Activated naive CD8-positive, alpha-beta T cell treated with anti-CD3 and anti-CD28 coated beads for 36 hours (primary cell): ENCODE results near the gene NUFIP2. TPM values are rescaled to one million over a fixed set of nuclear protein-coding genes. Genes with fewer than 3 reads are reported as not detected.

Experiments
- DNase-seq: peaks from one replicate; pipeline ENCODE4 v3.0.0; 2021
- H3K27ac Mint-ChIP-seq: one replicate; pipeline ENCODE4 v1.8.0; 2022; ENCODE audit warnings: mild to moderate bottlenecking, moderate library complexity, mixed read lengths
- H3K27me3 Mint-ChIP-seq: one replicate; pipeline ENCODE4 v1.8.0; 2022; ENCODE audit warnings: mild to moderate bottlenecking, mixed read lengths
- H3K36me3 Mint-ChIP-seq: one replicate; pipeline ENCODE4 v1.8.0; 2021; ENCODE audit warnings: mild to moderate bottlenecking, mixed read lengths
- H3K4me1 Mint-ChIP-seq: one replicate; pipeline ENCODE4 v1.8.0; 2021; ENCODE audit warnings: mixed read lengths
- H3K4me3 Mint-ChIP-seq: one replicate; pipeline ENCODE4 v1.8.0; 2022; ENCODE audit warnings: mild to moderate bottlenecking, moderate library complexity, mixed read lengths
- H3K9me3 Mint-ChIP-seq: one replicate; pipeline ENCODE4 v1.8.0; 2022; ENCODE audit warnings: mixed read lengths
- total RNA-seq, 2 experiments: library from RNA; stranded (reverse); gene quantifications; one replicate each; pipeline ENCODE4 v1.2.3, GENCODE V29; 2021

NUFIP2 gene
- total RNA-seq, 2 experiments from 2014 or later: 65.6 to 67.2 TPM

DNA sequence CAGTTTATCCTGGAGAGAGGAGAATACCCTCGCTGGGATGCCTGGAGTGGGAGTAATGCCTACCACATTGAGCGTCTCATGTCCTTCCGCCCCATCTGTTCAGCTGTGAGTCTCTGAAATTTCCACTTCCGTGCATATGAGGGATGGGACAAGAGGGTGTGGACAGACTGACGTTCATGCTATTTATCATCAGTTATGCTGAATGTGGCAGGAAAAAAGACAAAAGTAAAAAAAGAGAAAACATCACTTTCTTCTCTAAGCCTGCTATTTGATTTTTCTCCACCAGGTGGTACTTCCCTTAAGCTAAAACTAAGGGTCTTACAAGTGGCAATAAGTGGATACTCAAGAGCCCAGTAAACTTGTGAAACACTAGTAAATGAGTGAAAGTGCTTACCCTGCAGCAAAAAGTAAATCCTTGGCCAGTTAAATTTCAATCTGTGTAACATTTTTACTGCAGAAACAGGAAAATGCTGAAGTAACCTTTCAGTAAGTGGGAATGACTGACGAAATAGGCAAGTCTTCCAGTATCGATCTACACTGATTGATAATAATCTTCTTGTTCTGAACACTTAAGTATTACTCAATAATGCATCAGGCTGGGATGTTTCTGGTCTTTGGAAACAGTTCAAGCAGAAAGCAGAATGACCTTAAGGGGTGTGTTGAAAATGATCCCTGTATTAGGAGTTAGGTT lies 41.7 kb downstream of the NUFIP2 start:
- DNase-seq: no peak
- H3K36me3 Mint-ChIP-seq: peaks cover 8% of the 10 kb centered on the region
- peaks cover 14% of the 10 kb centered on the region for H3K4me1 Mint-ChIP-seq
- no peaks in the 10 kb centered on the region for H3K9me3 Mint-ChIP-seq
- no peak overlapping the region for H3K4me3 Mint-ChIP-seq
- no peak overlapping the region for H3K27ac Mint-ChIP-seq
- no peaks in the 10 kb centered on the region for H3K27me3 Mint-ChIP-seq

DNA sequence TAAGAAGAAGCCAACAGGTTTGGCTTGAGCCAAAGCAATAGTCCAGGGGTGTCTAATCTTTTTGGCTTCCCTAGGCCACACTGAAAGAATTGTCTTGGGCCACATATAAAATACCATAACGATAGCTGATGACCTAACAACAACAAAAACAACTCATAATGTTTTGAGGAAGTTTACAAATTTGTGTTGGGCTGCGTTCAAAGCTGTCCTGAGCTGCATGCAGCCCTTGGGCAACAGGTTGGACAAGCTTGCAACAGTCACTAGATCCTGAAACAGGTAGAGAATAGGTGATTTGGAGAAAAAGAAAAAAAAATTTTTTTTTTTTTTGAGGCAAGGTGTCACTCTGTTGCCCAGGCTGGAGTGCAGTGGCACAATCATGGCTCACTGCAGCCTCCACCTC lies 42.8 kb downstream of the NUFIP2 start:
- peaks cover 4% of the 10 kb centered on the region for H3K36me3 Mint-ChIP-seq
- no peak for DNase-seq
- H3K27ac Mint-ChIP-seq: no peak overlapping the region
- no peaks in the 10 kb centered on the region for H3K9me3 Mint-ChIP-seq
- H3K4me3 Mint-ChIP-seq: no peak overlapping the region
- no peaks in the 10 kb centered on the region for H3K27me3 Mint-ChIP-seq
- H3K4me1 Mint-ChIP-seq: peaks cover 8% of the 10 kb centered on the region

DNA sequence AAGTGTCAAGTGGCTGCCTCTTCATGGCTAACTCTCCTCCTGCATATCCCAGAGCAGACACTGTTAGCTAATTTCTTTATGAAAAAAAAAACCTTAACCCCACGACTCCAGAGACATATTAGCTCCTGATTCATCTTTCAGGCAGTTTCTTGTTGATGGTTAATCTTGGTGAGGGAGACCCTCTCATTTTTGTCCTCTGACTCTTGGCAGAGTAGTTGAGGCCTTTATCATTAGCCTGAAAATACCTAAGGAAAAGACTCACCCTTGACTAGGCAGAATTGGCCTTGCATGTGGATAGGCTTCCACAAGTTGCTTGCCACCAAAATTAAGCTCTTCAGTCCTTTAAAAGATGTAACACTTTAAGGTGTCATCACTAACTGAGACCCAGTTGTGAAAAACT lies 43.3 kb downstream of the NUFIP2 start:
- Mint-ChIP-seq H3K27me3 (no peaks in the 10 kb centered on the region), H3K27ac (no peak overlapping the region), H3K36me3 (no peaks in the 10 kb centered on the region), H3K4me1 (peaks cover 8% of the 10 kb centered on the region), H3K4me3 (no peak overlapping the region), H3K9me3 (no peaks in the 10 kb centered on the region)
- no peak for DNase-seq

DNA sequence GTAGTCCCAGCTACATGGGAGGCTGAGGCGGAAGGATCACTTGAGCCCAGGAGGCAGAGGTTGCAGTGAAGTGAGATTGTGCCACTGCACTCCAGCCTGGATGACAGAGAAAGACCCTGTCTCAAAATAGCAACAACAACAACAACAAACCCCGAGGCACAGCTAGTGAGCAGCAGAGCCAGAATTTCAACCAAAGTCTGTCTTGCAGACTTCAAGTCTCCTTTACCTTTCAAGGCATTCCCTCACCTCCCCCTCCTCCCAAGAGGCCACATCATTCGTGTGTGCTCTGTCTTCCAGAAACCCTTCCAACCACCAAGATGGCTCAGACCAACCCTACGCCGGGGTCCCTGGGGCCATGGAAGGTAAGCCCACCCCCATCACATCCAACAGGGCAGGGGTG lies 45.1 kb downstream of the NUFIP2 start:
- Mint-ChIP-seq H3K27me3 (no peaks in the 10 kb centered on the region), H3K4me3 (no peak overlapping the region), H3K27ac (no peak overlapping the region), H3K4me1 (peaks cover 8% of the 10 kb centered on the region), H3K9me3 (no peaks in the 10 kb centered on the region), H3K36me3 (no peaks in the 10 kb centered on the region)
- DNase-seq: no peak

DNA sequence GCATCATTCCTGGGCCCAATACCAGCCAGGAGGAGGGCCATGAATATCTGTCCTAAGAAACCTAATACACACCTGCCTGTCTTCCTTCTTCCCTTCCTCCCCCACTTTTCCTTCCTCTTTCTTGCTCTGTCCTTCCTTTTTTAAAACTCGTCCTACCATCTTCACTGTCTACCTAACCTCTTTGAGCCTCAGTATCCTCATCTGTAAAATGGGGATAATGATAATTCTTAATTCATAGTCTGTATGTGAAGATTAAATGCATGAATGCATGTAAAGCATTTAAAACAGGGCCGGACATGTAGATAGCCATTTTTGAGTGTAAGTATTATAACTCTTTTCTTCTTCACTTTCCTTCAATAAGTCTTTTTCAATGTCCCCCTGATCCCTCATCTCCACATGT lies 46.7 kb downstream of the NUFIP2 start:
- no peak overlapping the region for H3K27ac Mint-ChIP-seq
- no peak overlapping the region for H3K4me3 Mint-ChIP-seq
- no peak for DNase-seq
- no peaks in the 10 kb centered on the region for H3K9me3 Mint-ChIP-seq
- no peaks in the 10 kb centered on the region for H3K36me3 Mint-ChIP-seq
- H3K27me3 Mint-ChIP-seq: no peaks in the 10 kb centered on the region
- peaks cover 5% of the 10 kb centered on the region for H3K4me1 Mint-ChIP-seq

DNA sequence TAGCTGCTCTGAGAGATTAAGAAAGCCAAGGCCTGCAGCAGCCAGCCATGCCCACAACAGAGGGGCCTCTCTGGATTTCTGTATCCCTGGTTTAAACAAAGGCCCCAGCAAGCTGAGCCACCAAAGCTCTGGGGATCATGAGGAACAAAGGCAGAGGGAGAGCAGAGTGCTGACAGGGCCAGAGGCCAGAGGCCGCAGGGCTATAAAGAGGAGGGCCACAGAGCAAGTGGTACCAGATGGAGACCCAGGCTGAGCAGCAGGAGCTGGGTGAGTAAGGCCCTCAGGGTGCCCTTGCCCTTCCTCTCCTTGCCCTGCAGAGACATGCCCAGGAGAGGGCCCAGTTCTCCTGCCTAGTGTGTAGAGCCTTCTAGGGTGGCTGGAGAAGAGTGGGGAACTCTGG lies 47.3 kb downstream of the NUFIP2 start, which contains the start of gene CRYBA1:
Gene CRYBA1 (plus strand): TSS at position 232 of the 400 bp plus-strand sequence. CDS start 5 bp downstream, at position 237.
- no peaks in the 10 kb centered on the region for H3K36me3 Mint-ChIP-seq
- H3K27me3 Mint-ChIP-seq: no peaks in the 10 kb centered on the region
- no peak within 1 kb of the TSS for H3K4me3 Mint-ChIP-seq
- DNase-seq: no peak
- no peaks in the 10 kb centered on the region for H3K9me3 Mint-ChIP-seq
- H3K27ac Mint-ChIP-seq: no peak within 1 kb of the TSS
- no peaks in the 10 kb centered on the region for H3K4me1 Mint-ChIP-seq

DNA sequence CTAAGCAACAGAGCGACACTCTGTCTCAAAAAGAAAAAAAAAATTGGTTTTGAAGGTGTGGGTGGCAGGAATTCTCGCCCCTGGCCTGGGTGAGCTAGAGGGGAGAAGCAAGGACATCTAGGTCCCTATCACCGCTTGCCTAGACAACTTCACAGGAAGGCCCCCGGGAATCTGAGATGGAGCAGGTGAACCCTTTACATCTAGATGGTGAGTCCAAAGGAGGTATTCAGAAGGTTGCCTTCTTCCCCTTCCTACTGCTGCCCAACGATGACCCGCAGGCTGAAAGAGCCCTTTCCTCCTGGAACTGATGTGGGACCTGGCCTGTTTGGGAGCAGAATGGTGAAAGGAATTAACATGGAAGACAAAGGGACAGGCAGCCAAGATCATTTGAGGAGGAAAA lies 48.5 kb downstream of the NUFIP2 start:
- no peaks in the 10 kb centered on the region for H3K9me3 Mint-ChIP-seq
- H3K27me3 Mint-ChIP-seq: no peaks in the 10 kb centered on the region
- H3K36me3 Mint-ChIP-seq: no peaks in the 10 kb centered on the region
- no peak for DNase-seq
- no peak overlapping the region for H3K4me3 Mint-ChIP-seq
- peaks cover 3% of the 10 kb centered on the region for H3K4me1 Mint-ChIP-seq
- no peak overlapping the region for H3K27ac Mint-ChIP-seq

DNA sequence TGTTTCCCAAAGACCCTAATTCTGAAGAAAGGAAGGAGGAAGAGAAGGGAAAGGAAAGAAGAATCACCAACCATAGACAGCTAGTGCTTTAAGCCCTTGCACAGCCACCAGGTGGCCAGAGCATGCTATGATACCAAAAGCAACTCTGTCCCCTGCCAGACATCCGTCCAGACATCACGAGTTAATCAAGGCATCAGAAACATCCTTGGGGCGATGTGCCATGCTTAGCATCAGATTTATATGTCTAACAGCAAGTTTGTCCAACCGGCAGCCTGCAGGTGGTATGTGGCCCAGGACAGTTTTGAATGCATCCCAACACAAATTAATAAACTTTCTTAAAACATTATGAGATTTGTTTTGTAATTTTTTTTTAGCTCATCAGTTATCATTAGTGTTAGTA lies 50.2 kb downstream of the NUFIP2 start:
- no peaks in the 10 kb centered on the region for H3K36me3 Mint-ChIP-seq
- peaks cover 3% of the 10 kb centered on the region for H3K4me1 Mint-ChIP-seq
- DNase-seq: no peak
- no peaks in the 10 kb centered on the region for H3K27me3 Mint-ChIP-seq
- H3K9me3 Mint-ChIP-seq: no peaks in the 10 kb centered on the region
- no peak overlapping the region for H3K4me3 Mint-ChIP-seq
- H3K27ac Mint-ChIP-seq: no peak overlapping the region

DNA sequence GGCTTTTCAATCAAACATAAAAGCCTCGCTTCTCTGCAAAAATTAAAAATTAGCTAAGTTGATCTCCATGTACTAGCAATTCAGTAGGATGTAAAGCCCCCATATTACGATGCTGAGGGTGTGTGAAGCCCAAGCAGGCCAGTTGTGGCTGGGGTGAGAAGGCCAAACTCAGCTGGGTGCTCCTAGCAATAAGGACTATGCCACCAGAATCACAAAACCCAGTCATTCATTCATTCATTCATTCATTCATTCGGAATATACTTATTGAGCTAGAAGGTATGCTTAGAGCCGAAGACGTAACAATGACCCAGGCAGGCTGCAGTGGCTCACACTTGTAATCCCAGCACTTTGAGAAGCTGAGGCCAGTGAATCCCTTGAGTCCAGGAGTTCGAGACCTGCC lies 51.2 kb downstream of the NUFIP2 start:
- no peaks in the 10 kb centered on the region for H3K9me3 Mint-ChIP-seq
- no peak overlapping the region for H3K4me3 Mint-ChIP-seq
- H3K4me1 Mint-ChIP-seq: peaks cover 3% of the 10 kb centered on the region
- no peaks in the 10 kb centered on the region for H3K36me3 Mint-ChIP-seq
- no peak for DNase-seq
- no peak overlapping the region for H3K27ac Mint-ChIP-seq
- no peaks in the 10 kb centered on the region for H3K27me3 Mint-ChIP-seq

DNA sequence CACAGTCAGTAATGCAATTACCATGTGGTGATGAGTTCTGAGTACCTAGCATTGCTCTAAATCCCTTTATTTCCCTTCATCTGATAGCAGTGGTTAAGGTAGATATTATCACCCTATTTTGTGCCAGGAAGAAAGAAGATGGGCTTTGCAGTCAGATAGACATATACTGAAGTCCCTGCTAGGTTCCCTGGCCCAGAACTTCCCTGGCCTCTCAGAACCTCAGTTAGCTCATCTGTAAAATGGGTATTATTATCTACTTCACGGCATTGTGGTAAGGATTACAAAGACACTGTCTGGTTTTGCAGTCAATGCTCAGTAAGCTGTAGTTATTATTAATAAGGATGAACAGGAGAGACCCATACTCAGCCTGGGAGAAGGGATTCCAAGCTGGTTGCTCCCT lies 51.9 kb downstream of the NUFIP2 start:
- Mint-ChIP-seq H3K9me3 (no peaks in the 10 kb centered on the region), H3K27ac (no peak overlapping the region), H3K36me3 (no peaks in the 10 kb centered on the region), H3K4me3 (no peak overlapping the region), H3K27me3 (no peaks in the 10 kb centered on the region), H3K4me1 (peaks cover 3% of the 10 kb centered on the region)
- no peak for DNase-seq

DNA sequence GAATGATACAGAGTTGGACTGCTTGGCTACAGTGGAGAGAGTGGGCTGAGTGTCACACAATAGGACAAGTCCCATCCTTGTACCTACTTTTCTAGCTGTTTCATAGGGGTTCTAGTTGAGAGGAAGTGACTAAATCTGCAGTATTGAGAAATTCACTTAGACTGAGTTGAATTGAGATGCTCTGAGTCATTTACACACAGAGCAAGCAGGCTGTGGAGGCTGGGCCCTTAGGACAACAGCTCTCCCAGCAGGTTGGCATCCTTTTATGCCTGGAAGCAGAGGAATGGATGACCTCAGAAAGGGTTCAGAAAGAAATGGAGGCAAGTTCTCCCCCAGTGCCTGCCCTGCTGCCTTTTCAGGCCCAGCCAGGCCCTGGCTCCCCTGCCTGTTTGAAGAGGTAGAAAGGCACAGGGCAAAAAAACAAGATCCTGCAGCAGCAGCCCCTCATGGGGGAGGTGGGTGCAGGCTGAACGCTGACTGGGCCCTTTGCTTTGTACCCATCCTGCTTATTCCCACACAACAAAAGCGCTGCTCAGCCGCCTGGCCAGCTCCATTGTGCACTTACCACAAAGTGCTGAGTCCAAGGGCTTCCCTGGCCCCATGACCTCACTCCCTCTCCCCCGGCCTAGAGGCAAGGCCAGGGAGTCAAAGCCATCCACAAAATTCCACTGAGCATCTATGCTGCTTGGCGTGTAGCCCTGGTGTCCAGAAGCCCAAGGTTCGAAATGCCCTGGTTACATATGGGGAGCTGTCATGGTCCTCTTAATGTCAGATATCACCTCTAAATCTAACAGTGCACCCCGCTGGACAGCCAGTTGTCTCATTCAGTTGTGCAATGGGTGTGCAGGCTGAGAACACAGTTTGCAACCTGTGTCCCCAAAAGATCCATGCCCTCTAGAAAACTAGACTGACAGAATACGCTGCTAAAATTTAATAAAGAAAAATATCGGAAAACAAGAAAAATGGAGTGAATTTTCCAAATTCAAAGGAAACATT lies 52.7 kb downstream of the NUFIP2 start:
- no peak overlapping the region for H3K27ac Mint-ChIP-seq
- no peak overlapping the region for H3K4me3 Mint-ChIP-seq
- no peak for DNase-seq
- no peaks in the 10 kb centered on the region for H3K9me3 Mint-ChIP-seq
- no peaks in the 10 kb centered on the region for H3K36me3 Mint-ChIP-seq
- peaks cover 3% of the 10 kb centered on the region for H3K4me1 Mint-ChIP-seq
- no peaks in the 10 kb centered on the region for H3K27me3 Mint-ChIP-seq

DNA sequence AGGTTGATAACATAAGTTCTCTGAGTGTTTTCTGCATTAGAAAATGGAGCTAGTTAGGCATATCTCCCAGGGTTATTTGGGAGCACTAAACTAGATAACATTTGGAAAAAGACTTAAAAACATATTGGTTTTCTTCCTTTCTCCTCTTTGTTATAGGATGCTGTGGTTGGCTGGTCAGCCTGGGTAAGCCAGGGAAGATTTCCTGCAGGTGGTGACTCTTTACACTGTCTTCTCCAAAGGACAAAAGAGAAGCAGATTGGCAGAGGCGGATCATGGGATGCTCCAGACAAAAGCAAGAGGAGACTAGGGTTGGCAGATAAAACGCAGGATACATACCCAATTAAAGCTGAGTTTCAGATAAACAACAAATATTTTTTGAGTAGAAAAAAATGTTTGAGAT lies 53.5 kb downstream of the NUFIP2 start:
- Mint-ChIP-seq H3K9me3 (no peaks in the 10 kb centered on the region), H3K4me3 (no peak overlapping the region), H3K36me3 (no peaks in the 10 kb centered on the region), H3K4me1 (peaks cover 3% of the 10 kb centered on the region), H3K27ac (no peak overlapping the region), H3K27me3 (no peaks in the 10 kb centered on the region)
- no peak for DNase-seq

DNA sequence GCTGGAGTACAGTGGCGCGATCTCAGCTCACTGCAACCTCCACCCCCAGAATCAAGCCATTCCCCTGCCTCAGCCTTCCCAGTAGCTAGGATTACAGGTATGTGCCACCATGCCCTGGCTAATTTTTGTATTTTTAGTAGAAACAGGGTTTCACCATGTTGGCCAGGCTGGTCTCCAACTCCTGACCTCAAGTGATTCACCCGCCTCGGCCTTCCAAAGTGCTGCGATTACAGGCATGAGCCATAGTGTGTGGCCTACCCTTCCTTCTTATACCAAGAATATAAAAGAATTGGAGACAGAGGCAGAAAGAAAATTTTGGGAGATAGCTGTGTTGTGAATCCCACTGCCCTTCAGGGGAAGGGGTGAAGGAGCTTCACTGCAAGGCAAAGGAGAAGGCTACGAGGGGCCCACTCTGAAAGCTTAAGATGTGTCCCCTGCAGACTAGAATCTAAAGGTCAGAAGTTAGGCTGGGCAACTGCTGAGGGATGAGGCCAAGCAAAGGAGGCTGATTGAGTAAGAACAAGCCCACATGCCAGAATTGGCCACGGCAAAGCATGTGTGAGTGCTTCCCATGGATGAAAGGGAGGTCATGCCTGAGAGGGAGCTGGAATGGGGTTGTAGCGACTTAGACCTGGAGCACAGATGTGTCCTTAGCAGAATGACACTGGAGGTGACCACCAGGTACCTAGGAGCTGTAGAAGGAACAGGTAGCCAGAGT lies 55.7 kb downstream of the NUFIP2 start:
- Mint-ChIP-seq H3K4me1 (peaks cover 3% of the 10 kb centered on the region), H3K27ac (no peak overlapping the region), H3K36me3 (no peaks in the 10 kb centered on the region), H3K9me3 (no peaks in the 10 kb centered on the region), H3K4me3 (no peak overlapping the region), H3K27me3 (no peaks in the 10 kb centered on the region)
- no peak for DNase-seq

DNA sequence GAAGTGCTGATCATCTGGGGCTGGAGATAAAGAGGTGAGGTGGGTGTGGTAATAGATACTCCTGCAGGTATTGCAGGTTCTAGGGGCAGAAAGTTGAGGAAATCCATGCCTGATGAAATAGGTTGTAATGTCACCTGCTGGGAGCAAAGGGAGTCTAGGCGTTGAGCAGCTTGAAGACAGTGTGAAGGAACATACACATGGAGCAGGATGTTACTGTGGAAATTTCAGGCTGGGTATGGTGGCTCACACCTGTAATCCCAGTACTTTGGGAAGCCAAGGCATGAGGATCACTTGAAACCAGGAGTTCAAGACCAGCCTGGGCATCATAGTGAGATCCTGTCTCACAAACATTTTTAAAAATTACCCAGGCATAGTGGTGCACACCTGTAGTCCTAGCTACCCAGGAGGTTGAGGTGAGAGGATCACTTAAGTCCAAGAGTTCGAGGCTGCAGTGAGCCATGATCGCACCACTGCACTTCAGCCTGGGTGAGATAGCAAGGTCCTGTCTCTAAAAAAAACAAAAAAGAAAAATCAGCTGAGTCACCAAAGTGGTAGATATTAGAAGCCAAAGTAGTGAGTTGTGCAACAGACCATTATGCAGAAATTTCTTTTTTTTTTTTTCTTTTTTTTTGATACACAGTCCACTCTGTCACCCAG lies 56.3 kb downstream of the NUFIP2 start:
- no peak overlapping the region for H3K4me3 Mint-ChIP-seq

DNA sequence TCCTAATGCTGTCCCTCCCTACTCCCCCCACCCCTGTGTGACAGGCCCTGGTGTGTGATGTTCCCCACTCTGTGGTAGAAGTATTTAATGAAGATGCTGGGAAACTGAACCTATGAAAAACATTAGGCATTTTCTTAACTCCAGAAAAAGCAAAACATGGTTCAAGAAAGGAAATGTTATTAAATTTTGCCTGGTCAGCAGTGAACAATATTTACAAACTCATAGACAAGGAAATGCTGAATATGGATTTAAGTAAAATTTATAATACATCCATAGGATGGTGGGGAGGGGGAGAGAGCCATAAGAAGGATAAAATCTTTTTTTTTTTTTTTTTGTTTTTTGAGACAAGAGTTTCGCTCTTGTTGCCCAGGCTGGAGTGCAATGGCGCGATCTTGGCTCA lies 58.0 kb downstream of the NUFIP2 start:
- H3K36me3 Mint-ChIP-seq: no peaks in the 10 kb centered on the region
- peaks cover 2% of the 10 kb centered on the region for H3K4me1 Mint-ChIP-seq
- no peak overlapping the region for H3K27ac Mint-ChIP-seq
- no peaks in the 10 kb centered on the region for H3K9me3 Mint-ChIP-seq
- H3K27me3 Mint-ChIP-seq: no peaks in the 10 kb centered on the region
- DNase-seq: no peak
- no peak overlapping the region for H3K4me3 Mint-ChIP-seq

More for the DNA sequence above, 56.3 kb downstream of the NUFIP2 start:
- H3K4me1 Mint-ChIP-seq: peaks cover 3% of the 10 kb centered on the region
- H3K9me3 Mint-ChIP-seq: no peaks in the 10 kb centered on the region
- H3K27me3 Mint-ChIP-seq: no peaks in the 10 kb centered on the region
- no peak overlapping the region for H3K27ac Mint-ChIP-seq
- H3K36me3 Mint-ChIP-seq: no peaks in the 10 kb centered on the region
- DNase-seq: no peak
